Left lobe of liver (tissue), 2 donors: ENCODE data around the gene PRR35. TPM values are rescaled to one million over a fixed set of nuclear protein-coding genes. Genes with fewer than 3 reads are reported as not detected.
A peak's percentile ranks its signal among the peaks of the same experiment; 100 is the strongest.

Experiments used
- ATAC-seq: fragments of 200-7000 bp; cut with Tn5 transposase; one replicate; pipeline ENCODE4 v1.9.1; 2020; ENCODE audit warnings: mild to moderate bottlenecking, moderate library complexity
- DNase-seq: peaks from one replicate; pipeline ENCODE4 v3.0.0-alpha.2; 2020; ENCODE audit warnings: low spot score
- total RNA-seq: library from RNA; stranded (reverse); gene quantifications from one replicate; pipeline ENCODE4 v1.2.1, GENCODE V29; 2021
- donor health status: DM: no; HTN: no; CAD: no; lungs with moderate emphysema.
- donor health status: DM: no; HTN: yes; CAD: no.

Gene PRR35
- total RNA-seq, 1 donor from 2014 or later: not detected

GRCh38 chr16:577796-578195 is 17.6 kb downstream of the PRR35 start:
- no peak for ATAC-seq
- no peak for DNase-seq

DNA sequence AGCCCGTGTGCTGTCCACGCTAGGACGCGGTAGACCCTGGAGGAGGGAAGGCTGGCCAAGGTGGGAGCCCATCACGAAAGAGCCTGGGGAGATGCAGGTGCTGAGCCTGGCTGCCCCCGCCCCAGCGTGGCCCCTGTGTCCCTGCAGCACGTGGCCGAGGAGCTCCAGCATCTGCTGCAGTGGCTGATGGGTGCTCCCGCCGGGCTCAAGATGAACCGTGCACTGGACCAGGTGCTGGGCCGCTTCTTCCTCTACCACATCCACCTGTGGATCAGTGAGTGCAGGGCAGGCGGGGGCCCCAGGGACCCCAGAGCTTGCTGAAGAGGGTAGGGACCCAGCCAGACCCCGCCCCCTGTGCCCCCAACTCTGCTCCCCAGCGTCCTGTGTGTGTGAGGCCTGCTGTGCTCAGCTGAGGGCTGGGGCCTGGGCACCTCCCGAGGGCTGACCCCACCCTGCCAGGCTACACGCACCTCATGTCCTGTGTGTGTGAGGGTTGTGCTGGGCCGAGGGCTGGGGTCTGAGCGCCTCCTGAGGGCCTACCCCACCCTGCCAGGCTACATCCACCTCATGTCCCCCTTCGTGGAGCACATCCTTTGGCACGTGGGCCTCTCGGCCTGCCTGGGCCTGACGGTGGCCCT is 18.2 kb downstream of the PRR35 start:
- no peak for ATAC-seq

GRCh38 chr16:578870-579405 is 18.7 kb downstream of the PRR35 start:
- ATAC-seq (peak; percentile 79), DNase-seq (peak; percentile 83)

More for the DNA sequence above, 18.2 kb downstream of the PRR35 start:
- DNase-seq: no peak

DNA sequence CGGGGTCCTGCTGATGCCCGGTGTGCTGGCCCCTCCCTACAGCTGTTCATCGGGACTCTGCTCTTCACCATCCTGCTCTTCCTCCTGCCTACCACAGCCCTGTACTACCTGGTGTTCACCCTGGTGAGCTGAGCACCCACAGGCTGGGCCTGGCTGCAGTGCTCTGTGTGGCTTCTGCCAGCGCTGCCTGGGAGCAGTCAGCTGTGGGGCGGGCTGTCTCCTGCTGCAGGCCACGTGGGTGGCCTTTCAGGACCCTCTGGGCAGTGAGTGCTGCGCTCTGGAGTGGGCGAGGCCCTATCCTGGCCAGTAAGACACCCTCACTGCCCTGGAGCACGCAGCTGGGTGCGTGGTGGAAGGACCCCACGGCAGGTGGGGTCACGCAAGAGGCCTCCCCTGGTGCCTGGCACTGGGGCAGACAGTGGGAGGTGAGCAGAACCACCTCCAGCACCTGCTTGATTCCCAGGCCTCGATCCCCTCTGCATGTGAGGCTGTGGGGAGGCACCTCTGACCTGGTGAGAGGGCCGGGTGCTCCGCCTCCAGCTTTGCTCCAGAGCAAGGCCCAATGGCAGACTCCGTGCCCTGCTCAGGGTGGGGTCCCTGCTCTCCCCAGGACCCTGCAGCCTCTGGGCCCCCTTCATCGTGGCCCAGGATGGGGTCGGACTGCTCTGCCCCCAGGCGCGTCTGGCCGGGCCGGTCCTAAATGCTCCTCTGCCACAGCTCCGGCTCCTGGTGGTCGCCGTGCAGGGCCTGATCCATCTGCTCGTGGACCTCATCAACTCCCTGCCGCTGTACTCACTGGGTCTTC is 20.1 kb downstream of the PRR35 start:
- no peak for DNase-seq
- ATAC-seq: no peak

- ATAC-seq (no peak), DNase-seq (no peak)
Measured at GRCh38 chr16:580946-581498, 20.8 kb downstream of the PRR35 start.

- ATAC-seq (no peak), DNase-seq (no peak)
Measured at GRCh38 chr16:582218-582613, 22.0 kb downstream of the PRR35 start.

GRCh38 chr16:582614-583331 is 22.6 kb downstream of the PRR35 start:
- ATAC-seq (peak; percentile 68), DNase-seq (peak; percentile 92)

DNA sequence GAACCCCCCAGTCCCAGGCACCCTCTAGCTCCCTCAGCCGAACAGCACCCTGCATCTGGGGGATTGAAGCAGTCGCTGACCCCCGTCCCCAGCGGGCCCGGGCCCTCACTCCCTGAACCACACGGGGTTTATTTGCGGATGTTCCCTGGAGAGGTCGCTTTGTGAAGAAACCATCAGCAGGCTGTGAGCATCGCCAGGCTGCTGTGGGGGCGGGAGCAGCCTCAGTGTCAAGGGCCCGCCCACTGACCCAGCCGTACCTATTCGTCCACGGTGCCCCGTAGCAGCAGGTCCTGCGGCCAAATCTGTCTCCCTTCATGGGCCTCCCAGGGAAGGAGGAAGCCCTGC is 23.2 kb downstream of the PRR35 start:
- DNase-seq (peak; percentile 75), ATAC-seq (peak; percentile 50)

DNA sequence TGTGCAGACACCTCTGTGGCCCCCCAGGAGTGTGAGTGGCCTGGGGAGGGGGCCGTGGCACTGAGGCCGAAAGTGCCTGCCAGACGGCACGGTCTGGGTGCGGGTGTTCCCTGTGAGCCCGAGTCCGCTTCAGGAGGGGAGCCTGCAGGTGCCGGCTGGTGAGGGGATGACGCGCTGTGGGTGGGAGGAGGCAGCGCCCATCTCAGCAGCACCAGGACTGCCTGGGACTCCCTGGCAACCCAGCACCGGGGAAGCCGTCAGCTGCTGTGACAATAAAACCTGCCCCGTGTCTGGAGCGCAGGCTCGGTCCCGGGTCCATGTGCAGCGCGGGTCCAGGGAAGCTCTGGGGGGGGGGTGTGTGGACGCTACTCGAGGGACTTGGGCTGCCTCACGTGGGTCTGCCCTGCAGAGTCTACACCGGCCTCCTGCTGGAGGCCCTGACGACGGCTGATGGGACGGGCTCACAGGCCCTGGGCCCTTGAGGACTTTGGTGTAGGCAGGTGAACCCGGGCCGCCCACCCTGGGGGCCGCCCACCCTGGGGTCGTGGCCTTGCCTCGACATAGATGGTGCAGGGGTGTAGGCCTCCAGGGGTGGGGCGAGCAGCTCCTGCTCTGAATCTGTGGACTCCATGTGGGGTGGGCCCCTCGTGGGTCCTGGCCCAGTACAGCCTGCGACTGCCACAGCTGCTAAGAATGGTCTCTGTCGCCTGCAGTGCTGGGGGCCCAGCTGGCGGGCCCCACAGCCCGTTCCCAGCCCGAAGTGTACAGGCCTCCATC is 23.8 kb downstream of the PRR35 start:
- DNase-seq (no peak), ATAC-seq (no peak)

- DNase-seq (peak; percentile 82), ATAC-seq (peak; percentile 9)
Measured at GRCh38 chr16:585351-585750, 25.2 kb downstream of the PRR35 start.

DNA sequence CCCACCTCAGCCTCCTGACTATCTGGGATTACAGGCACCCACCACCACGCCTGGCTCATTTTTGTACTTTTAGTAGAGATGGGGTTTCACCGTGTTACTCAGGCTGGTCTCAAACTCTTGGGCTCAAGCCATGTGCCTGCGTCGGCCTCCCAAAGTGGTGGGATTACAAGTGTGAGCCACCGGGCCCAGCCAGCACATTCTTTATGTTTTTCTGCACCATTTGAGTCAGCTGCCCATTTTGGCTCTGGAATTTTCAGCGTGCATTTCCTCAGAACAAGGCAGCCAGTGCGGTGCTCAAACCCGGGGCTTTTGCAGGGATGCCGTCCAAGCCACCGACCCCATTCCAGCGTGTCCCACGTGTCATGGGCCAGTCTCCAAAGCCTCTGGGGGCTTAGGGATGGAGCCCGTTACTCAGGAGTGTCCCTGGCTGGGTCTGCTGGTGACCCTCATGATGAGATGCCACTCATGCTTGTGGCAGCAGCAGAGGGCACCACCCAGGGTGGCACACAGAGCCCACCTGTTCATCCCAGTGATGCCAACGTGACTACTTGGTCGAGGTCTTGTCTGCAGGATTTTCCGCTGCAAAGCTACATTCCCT is 26.0 kb downstream of the PRR35 start:
- ATAC-seq (no peak), DNase-seq (no peak)

DNA sequence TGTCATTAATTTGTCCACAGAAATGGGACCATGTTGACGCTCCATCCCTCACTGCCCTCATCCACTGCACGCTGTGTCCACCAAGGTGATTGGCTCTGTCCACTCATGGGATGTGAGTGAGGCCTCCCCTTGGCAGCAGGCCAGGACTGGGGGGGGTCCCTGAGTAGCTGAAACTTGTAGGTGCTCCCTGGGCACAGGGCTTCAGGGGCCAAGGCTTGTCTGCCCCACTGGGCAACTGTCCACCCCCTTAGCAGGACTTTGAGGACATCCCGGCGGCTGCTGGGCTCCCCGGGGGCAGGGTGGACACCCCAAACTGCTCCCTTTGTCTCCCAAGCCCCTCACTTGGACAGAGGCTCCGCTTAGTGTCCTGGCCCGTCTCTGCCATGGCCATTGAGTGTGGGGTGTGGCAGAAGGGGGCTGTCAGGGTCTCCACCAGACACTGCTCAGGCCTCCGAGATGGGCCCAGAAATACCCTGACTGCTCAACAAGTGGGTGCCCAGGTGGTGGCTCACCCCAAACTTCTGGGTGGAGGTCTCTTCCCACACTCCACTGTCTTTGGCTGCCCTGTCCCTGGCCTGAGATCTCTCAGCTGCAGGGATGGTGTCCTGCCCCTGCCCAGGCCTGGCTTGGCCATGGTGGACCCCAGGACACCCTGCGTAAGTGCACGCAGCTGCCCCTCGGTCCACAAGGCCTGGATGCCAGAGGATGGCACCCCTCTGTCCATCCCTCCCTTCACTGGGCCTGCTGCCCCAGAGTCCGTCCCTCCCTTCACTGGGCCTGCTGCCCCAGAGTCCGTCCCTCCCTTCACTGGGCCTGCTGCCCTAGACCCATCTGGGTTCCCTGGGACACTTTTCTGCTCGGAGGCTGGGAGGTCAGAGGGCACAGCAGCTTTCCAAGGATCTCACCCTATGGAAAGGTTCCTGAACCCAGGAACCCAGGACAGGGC is 26.7 kb downstream of the PRR35 start:
- ATAC-seq (peak; percentile 45), DNase-seq (peak; percentile 88)

GRCh38 chr16:588639-588888 is 28.4 kb downstream of the PRR35 start:
- no peak for ATAC-seq
- no peak for DNase-seq

DNA sequence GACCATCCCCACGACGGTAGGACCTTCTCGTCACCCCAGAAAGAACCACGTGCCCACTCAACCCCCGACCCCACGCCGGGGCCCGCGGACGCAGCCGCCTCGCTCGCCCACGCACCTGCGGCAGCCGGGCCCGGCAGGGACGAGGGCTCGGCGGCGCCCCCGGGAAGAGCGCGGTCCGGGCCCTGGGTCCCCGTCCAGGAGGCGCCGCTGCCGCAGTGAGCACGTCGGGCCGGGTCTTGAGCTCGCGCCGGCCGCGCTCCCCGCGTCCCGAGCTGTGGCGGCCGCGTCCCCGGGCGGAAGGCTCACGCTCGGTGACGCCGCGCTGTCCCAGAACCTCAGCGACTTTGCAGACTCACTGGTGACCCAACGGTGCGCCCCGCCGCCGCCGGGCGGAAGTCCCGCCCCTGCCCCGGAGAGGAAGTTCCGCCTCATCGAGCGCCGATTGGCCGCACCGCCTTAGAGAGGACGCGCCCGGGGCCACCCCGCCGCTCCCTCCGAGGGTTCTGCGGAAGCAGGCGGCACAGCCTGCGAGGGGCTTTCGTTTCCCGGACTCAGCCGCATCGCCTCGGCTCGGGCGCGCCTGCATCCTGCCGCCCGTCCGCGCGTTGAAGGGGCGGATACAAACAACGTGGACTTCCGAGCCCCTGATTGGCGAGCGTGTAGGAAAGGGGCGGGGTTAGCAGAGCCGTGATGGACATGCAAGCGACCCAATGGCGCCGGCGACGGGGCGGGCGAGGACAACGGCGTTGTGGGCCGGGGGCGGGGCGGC is 28.9 kb downstream of the PRR35 start:
- DNase-seq: peak; percentile 99
- peak; percentile 71 for ATAC-seq

DNA sequence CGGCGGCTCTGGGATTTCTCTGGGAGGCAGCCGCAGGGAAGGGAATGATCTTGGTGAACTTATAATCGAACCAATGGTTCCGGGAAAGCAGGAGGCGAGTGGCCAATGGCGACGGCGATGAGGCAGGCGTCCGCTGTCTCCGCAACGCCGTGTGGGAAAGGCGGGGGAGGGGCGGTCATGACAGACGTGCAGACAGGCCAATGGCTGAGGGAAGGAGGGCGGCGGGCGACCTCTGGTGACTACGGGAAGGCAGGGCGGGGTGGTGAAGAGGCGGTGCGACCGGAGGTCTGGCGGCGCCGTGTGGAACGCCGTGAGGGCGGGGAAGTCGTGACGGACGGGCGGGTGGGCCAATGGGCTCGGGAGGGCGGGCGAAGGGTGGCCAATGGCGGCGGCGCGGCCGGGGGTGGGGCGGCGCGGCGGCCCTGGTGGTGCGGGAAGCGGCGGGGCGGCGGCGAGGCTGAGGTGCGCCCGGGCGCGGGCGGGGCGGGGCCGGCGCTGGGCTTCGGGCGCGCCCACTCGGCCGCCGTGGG is 29.5 kb downstream of the PRR35 start, which contains the start of gene RAB40C:
Gene RAB40C (plus strand): TSS at position 409 of the 530 bp plus-strand sequence. CDS start 226 bp downstream, outside the sequence.
- ATAC-seq: peak; percentile 73

DNA sequence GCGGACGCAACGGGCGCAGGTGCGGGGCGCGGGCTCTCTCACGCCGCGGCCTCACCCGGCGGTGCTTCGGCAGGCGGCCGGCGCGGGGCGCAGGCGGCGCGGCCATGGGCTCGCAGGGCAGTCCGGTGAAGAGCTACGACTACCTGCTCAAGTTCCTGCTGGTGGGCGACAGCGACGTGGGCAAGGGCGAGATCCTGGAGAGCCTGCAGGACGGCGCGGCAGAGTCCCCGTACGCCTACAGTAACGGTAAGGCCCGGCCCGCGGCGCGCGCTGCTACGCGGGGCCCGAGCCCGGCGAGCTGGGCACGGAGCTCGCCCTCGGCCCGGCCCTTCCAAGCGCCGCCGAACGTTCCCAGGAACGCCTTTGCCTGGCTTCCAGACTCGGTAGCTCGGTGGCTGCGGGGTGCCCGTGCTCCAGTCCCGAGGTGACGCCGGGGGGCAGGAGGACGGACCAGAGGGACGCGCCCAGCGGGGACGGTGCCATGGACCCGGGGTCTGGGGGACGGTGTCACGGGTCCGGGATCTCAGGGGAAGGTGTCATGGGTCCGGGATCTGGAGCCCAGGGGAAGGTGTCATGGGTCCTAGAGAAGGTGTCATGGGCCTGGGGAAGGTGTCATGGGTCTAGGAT is 30.1 kb downstream of the PRR35 start:
- no peak for DNase-seq
- ATAC-seq: no peak

More for the DNA sequence above, 29.5 kb downstream of the PRR35 start, which contains the start of gene RAB40C:
- DNase-seq: peak; percentile 99

DNA sequence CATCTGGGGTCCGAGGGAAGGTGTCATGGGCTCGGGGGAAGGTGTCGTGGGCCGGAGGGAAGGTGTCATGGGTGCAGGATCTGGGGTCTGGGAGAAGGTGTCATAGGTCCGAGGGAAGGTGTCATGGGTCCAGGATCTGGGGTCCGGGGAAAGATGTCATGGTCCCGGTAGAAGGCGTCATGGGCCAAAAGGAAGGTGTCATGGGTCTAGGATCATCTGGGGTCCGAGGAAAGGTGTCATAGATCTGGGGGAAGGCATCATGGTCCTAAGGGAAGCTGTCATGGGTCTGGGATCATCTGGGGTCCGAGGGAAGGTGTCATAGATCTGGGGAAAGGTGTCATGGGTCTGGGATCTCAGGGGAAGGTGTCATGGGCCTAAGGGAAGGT is 30.6 kb downstream of the PRR35 start:
- ATAC-seq (no peak), DNase-seq (no peak)

DNA sequence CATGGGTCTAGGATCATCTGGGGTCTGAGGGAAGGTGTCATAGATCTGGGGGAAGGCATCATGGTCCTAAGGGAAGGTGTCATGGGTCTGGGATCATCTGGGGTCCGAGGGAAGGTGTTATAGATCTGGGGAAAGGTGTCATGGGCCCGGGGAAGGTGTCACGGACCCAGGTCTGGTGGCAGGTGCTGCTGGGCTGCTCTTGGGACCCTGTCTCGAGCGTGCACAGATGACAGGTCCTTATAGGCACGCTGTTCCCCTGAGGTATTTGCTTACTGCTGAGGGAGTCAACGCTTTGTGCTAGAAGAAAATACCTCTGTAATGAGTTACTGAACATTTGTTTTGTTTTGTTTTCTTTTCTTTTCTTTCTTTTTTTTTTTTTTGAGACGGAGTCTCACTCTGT is 31.0 kb downstream of the PRR35 start:
- no peak for DNase-seq
- no peak for ATAC-seq
